Measurements from ENCODE around the gene ZDHHC11. TPM values are rescaled to one million over a fixed set of nuclear protein-coding genes. Genes with fewer than 3 reads are reported as not detected.

Gene ZDHHC11
- total and polyA plus RNA-seq, 2 experiments from 2014 or later = 8.0 to 29.1 TPM

DNA sequence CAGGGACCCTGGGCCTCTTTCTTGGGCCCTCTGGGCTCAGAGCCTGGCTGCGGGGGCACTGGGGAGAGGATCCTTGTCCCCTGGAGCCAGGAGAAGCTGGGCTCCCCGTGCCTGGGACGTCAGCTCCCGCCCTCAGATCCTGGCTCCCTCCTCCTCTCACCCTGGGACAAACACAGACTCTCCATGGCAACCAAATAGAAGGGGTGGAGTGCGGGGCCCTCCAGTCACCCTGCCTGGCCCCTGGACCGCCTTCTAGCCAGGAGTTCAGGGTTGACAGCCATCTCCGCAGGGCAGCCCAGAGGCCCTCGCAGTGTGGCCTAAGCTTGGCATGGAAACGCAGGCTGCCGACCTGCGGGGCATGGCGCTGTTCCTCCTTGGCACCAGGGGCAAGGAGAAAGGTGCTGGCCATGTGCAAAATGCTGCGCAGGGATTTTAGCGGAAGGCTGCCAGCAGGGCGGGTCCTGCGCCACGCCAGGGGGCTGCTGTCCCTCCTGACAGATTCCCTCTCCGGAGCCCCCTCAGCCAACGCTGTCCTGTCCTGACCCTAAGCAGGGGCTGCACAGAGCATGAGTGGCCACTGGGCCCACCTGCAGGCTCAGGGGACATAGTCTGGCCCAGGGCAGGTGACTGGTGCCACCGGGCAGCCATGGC is 1.0 kb downstream of the ZDHHC11 start:
- no peaks in the 10 kb centered on the region for H4K20me1 ChIP-seq (replicated peaks; ENCODE audit: insufficient read depth)
- H3K9me2 ChIP-seq (ENCODE audit: insufficient read depth) = no peaks in the 10 kb centered on the region
- H3K4me1 ChIP-seq (ENCODE audit: insufficient read depth) = no peaks in the 10 kb centered on the region
- no peak overlapping the region for H3K4me3 Mint-ChIP-seq
- H3K4me2 ChIP-seq = no peak overlapping the region
- H3K9me3 Mint-ChIP-seq = no peaks in the 10 kb centered on the region; the same call in 2 of the 3 replicates
- no peaks in the 10 kb centered on the region for H3F3A ChIP-seq (replicated peaks; ENCODE audit: low read depth)
- peak; percentile 35 for DNase-seq (ENCODE audit: low spot score)
- peaks cover 4% of the 10 kb centered on the region; the same call in 1 of the 3 replicates for H3K4me1 Mint-ChIP-seq
- peaks cover 9% of the 10 kb centered on the region for H3K27me3 Mint-ChIP-seq (ENCODE audit: insufficient read depth, low read depth, poor library complexity)
- peaks cover 11% of the 10 kb centered on the region; the same call in 2 of the 3 replicates for H3K36me3 Mint-ChIP-seq (ENCODE audit: low read depth)
- H3K4me3 ChIP-seq = no peak overlapping the region
- TF ChIP-seq EZH2phosphoT487 (IDR thresholded peaks at IDR 0.05; ENCODE audit: unreplicated experiment) (no peak), ZNF331 (CRISPR knock-in tag; IDR thresholded peaks at IDR 0.05; ENCODE audit: low read depth) (no peak), NANOG (IDR thresholded peaks at IDR 0.05; ENCODE audit: borderline replicate concordance) (no peak), EZH2 (IDR thresholded peaks at IDR 0.05; ENCODE audit: low read depth, unreplicated experiment) (no peak), POLR2AphosphoS5 (IDR thresholded peaks at IDR 0.05; ENCODE audit: low read depth) (no peak), ZNF114 (CRISPR knock-in tag; IDR thresholded peaks at IDR 0.05) (no peak), JUNB (IDR thresholded peaks at IDR 0.05; ENCODE audit: unreplicated experiment) (no peak), STAT1 (IDR thresholded peaks at IDR 0.05; ENCODE audit: unreplicated experiment) (no peak), CREB1 (CRISPR knock-in tag; IDR thresholded peaks at IDR 0.05; ENCODE audit: low read depth) (no peak)
- TF ChIP-seq, protein P1, sequence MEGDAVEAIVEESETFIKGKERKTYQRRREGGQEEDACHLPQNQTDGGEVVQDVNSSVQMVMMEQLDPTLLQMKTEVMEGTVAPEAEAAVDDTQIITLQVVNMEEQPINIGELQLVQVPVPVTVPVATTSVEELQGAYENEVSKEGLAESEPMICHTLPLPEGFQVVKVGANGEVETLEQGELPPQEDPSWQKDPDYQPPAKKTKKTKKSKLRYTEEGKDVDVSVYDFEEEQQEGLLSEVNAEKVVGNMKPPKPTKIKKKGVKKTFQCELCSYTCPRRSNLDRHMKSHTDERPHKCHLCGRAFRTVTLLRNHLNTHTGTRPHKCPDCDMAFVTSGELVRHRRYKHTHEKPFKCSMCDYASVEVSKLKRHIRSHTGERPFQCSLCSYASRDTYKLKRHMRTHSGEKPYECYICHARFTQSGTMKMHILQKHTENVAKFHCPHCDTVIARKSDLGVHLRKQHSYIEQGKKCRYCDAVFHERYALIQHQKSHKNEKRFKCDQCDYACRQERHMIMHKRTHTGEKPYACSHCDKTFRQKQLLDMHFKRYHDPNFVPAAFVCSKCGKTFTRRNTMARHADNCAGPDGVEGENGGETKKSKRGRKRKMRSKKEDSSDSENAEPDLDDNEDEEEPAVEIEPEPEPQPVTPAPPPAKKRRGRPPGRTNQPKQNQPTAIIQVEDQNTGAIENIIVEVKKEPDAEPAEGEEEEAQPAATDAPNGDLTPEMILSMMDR (conservative IDR thresholded peaks at IDR 0.05; ENCODE audit: low read depth in 2 of 2) = no peak
- TF ChIP-seq, protein P2, sequence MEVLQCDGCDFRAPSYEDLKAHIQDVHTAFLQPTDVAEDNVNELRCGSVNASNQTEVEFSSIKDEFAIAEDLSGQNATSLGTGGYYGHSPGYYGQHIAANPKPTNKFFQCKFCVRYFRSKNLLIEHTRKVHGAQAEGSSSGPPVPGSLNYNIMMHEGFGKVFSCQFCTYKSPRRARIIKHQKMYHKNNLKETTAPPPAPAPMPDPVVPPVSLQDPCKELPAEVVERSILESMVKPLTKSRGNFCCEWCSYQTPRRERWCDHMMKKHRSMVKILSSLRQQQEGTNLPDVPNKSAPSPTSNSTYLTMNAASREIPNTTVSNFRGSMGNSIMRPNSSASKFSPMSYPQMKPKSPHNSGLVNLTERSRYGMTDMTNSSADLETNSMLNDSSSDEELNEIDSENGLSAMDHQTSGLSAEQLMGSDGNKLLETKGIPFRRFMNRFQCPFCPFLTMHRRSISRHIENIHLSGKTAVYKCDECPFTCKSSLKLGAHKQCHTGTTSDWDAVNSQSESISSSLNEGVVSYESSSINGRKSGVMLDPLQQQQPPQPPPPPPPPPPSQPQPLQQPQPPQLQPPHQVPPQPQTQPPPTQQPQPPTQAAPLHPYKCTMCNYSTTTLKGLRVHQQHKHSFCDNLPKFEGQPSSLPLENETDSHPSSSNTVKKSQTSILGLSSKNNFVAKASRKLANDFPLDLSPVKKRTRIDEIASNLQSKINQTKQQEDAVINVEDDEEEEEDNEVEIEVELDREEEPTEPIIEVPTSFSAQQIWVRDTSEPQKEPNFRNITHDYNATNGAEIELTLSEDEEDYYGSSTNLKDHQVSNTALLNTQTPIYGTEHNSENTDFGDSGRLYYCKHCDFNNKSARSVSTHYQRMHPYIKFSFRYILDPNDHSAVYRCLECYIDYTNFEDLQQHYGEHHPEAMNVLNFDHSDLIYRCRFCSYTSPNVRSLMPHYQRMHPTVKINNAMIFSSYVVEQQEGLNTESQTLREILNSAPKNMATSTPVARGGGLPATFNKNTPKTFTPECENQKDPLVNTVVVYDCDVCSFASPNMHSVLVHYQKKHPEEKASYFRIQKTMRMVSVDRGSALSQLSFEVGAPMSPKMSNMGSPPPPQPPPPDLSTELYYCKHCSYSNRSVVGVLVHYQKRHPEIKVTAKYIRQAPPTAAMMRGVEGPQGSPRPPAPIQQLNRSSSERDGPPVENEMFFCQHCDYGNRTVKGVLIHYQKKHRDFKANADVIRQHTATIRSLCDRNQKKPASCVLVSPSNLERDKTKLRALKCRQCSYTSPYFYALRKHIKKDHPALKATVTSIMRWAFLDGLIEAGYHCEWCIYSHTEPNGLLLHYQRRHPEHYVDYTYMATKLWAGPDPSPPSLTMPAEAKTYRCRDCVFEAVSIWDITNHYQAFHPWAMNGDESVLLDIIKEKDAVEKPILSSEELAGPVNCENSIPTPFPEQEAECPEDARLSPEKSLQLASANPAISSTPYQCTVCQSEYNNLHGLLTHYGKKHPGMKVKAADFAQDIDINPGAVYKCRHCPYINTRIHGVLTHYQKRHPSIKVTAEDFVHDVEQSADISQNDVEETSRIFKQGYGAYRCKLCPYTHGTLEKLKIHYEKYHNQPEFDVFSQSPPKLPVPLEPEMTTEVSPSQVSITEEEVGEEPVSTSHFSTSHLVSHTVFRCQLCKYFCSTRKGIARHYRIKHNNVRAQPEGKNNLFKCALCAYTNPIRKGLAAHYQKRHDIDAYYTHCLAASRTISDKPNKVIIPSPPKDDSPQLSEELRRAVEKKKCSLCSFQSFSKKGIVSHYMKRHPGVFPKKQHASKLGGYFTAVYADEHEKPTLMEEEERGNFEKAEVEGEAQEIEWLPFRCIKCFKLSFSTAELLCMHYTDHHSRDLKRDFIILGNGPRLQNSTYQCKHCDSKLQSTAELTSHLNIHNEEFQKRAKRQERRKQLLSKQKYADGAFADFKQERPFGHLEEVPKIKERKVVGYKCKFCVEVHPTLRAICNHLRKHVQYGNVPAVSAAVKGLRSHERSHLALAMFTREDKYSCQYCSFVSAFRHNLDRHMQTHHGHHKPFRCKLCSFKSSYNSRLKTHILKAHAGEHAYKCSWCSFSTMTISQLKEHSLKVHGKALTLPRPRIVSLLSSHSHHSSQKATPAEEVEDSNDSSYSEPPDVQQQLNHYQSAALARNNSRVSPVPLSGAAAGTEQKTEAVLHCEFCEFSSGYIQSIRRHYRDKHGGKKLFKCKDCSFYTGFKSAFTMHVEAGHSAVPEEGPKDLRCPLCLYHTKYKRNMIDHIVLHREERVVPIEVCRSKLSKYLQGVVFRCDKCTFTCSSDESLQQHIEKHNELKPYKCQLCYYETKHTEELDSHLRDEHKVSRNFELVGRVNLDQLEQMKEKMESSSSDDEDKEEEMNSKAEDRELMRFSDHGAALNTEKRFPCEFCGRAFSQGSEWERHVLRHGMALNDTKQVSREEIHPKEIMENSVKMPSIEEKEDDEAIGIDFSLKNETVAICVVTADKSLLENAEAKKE (CRISPR knock-in tag; IDR thresholded peaks at IDR 0.05) = no peak
- TF ChIP-seq, protein P3, sequence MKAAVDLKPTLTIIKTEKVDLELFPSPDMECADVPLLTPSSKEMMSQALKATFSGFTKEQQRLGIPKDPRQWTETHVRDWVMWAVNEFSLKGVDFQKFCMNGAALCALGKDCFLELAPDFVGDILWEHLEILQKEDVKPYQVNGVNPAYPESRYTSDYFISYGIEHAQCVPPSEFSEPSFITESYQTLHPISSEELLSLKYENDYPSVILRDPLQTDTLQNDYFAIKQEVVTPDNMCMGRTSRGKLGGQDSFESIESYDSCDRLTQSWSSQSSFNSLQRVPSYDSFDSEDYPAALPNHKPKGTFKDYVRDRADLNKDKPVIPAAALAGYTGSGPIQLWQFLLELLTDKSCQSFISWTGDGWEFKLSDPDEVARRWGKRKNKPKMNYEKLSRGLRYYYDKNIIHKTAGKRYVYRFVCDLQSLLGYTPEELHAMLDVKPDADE (IDR thresholded peaks at IDR 0.05) = no peak
- no peak overlapping the region for H3K27ac ChIP-seq (ENCODE audit: low read depth)
- no peak; the same call in 2 of the 3 replicates for ATAC-seq
- H3K27ac Mint-ChIP-seq = no peak overlapping the region
- H2AFZ ChIP-seq = no peak overlapping the region
- H3K79me2 ChIP-seq (replicated peaks; ENCODE audit: insufficient read depth) = no peaks in the 10 kb centered on the region
- H3K36me3 ChIP-seq (ENCODE audit: insufficient read depth) = no peaks in the 10 kb centered on the region
- H3K27me3 ChIP-seq (ENCODE audit: insufficient read depth) = no peaks in the 10 kb centered on the region
